Panc1 (cell line): Measurements from ENCODE around the gene PARD3. TPM values are rescaled to one million over a fixed set of nuclear protein-coding genes. Genes with fewer than 3 reads are reported as not detected.

Source experiments
- ATAC-seq: fragments of 200-7000 bp; cut with Tn5 transposase; 2 replicates; pipeline ENCODE4 v1.9.1; 2020; ENCODE audit warnings: mild to moderate bottlenecking, moderate library complexity
- BruUV-seq: library from RNA; stranded (reverse); fragments of 400-500 nt; replicated peaks from 2 replicates; lab custom pipeline; 2021; lab: Mats Ljungman, UMichigan
- CTCF ChIA-PET: fragments of 300-600 bp; sonication (Branson Sonifier 250); formaldehyde crosslinking; loops from one replicate; lab custom pipeline; 2022; ENCODE audit warnings: antibody characterized with exemption; lab: Charles Lee
- POLR2A ChIA-PET: fragments of 300-600 bp; sonication (Branson Sonifier 250); formaldehyde crosslinking; loops from one replicate; lab custom pipeline; 2022; ENCODE audit warnings: antibody characterized with exemption; lab: Charles Lee
- DNase-seq: peaks from one replicate; pipeline ENCODE4 v3.0.0-alpha.2; 2010; ENCODE audit warnings: low read depth, low spot score
- H3K27ac ChIP-seq: 2 replicates; pipeline ENCODE4 v1.5.1; 2011; ENCODE audit warnings: mild to moderate bottlenecking, low read length, inconsistent platforms
- H3K27me3 ChIP-seq: fragments of 200-500 bp; sonication (Bioruptor generic); 2 replicates; pipeline ENCODE4 v1.6.0; 2014; ENCODE audit warnings: low read length, inconsistent platforms; ENCODE audit not compliant: control insufficient read depth, insufficient read depth
- H3K36me3 ChIP-seq: fragments of 200-500 bp; sonication (Bioruptor generic); 2 replicates; pipeline ENCODE4 v1.5.1; 2014; ENCODE audit warnings: inconsistent platforms, mild to moderate bottlenecking, low read length, moderate library complexity; ENCODE audit not compliant: control insufficient read depth, insufficient read depth
- H3K4me1 ChIP-seq: 2 replicates; pipeline ENCODE4 v1.5.1; 2011; ENCODE audit warnings: inconsistent platforms, mild to moderate bottlenecking, low read length, moderate library complexity; ENCODE audit not compliant: control insufficient read depth, insufficient read depth
- H3K4me3 ChIP-seq, 2 experiments: 2 replicates each; pipeline ENCODE4 v1.5.1; 2011 to 2012; ENCODE audit warnings: low read depth in 2 of 2, low read length in 2 of 2, mild to moderate bottlenecking in 2 of 2, inconsistent platforms in 1 of 2, moderate library complexity in 1 of 2
- H3K9me3 ChIP-seq: fragments of 200-500 bp; sonication (Bioruptor generic); 2 replicates; pipeline ENCODE4 v1.5.1; 2014; ENCODE audit warnings: low read depth, mild to moderate bottlenecking, inconsistent platforms, low read length, moderate library complexity; ENCODE audit not compliant: control insufficient read depth, insufficient read depth
- POLR2AphosphoS5 ChIP-seq: IDR thresholded peaks from 2 replicates; pipeline ENCODE4 v1.6.1; 2012; ENCODE audit warnings: mild to moderate bottlenecking, low read depth, low read length, moderate library complexity
- SIN3A ChIP-seq: IDR thresholded peaks from 2 replicates; pipeline ENCODE4 v1.6.1; 2012; ENCODE audit warnings: low read depth, mild to moderate bottlenecking, low read length, moderate library complexity, borderline replicate concordance; ENCODE audit not compliant: insufficient read depth
- TCF7L2 ChIP-seq: IDR thresholded peaks from 2 replicates; pipeline ENCODE4 v1.6.1; 2011; ENCODE audit warnings: mild to moderate bottlenecking, low read depth, low read length, inconsistent platforms
- in situ Hi-C: cut with HindIII; loops from 2 replicates; pipeline ENCODE4 v1.10.0; 2016; ENCODE audit warnings: low sequenced_read_pairs, low pct_unique_long_range_greater_than_20kb
- intact Hi-C: fragments of 100-400 bp; cut with micrococcal nuclease; formaldehyde crosslinking; loops from one replicate; pipeline ENCODE4 v1.10.0; 2022; ENCODE audit not compliant: unreplicated experiment
- total RNA-seq: library from RNA; stranded (reverse); gene quantifications from one replicate; pipeline ENCODE4 v1.2.1, GENCODE V29; 2021; ENCODE audit not compliant: unreplicated experiment
- TF ChIP-seq, protein P1 (sequence below), 2 experiments: IDR thresholded peaks; 2 replicates each; pipeline ENCODE4 v1.6.1; 2011 to 2012; ENCODE audit warnings: low read depth in 2 of 2, control low read depth in 1 of 2, low read length in 1 of 2, mild to moderate bottlenecking in 1 of 2, moderate library complexity in 1 of 2; ENCODE audit not compliant: insufficient read depth in 1 of 2
- TF ChIP-seq, protein P2 (sequence below): fragments of 450-650 bp; IDR thresholded peaks from 2 replicates; pipeline ENCODE4 v1.5.1; 2017; ENCODE audit warnings: mild to moderate bottlenecking

The PARD3 gene
- total RNA-seq, 1 experiment from 2014 or later, result 29.8 TPM

DNA sequence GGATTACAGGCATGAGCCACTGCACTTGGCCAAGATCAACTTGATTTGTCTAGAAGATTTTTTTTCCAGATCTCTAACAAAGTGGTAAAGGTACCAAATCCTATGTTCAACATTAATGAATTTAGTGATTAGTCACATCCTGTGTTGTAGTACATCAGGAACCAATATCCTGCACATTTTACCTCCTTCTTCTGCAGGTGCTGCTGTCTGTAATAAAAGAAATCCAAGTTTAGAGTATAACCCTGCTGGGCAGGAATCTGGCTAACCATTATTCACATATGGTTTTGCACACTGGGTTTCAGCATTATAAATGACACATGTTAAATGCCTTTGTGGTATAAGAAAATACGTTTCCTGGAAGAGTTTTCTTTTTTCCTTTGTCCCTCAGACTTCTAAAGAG lies 10.8 kb downstream of the PARD3 start:
- peaks cover 7% of the 10 kb centered on the region for H3K4me1 ChIP-seq
- ChIA-PET POLR2A (no interaction called here), CTCF (no interaction called here)
- H3K27ac ChIP-seq, result no peak overlapping the region
- in situ Hi-C loops (no loop called here), intact Hi-C loops (no loop called here)
- TF ChIP-seq POLR2AphosphoS5 (no peak), SIN3A (no peak), TCF7L2 (no peak)
- TF ChIP-seq, protein P1, sequence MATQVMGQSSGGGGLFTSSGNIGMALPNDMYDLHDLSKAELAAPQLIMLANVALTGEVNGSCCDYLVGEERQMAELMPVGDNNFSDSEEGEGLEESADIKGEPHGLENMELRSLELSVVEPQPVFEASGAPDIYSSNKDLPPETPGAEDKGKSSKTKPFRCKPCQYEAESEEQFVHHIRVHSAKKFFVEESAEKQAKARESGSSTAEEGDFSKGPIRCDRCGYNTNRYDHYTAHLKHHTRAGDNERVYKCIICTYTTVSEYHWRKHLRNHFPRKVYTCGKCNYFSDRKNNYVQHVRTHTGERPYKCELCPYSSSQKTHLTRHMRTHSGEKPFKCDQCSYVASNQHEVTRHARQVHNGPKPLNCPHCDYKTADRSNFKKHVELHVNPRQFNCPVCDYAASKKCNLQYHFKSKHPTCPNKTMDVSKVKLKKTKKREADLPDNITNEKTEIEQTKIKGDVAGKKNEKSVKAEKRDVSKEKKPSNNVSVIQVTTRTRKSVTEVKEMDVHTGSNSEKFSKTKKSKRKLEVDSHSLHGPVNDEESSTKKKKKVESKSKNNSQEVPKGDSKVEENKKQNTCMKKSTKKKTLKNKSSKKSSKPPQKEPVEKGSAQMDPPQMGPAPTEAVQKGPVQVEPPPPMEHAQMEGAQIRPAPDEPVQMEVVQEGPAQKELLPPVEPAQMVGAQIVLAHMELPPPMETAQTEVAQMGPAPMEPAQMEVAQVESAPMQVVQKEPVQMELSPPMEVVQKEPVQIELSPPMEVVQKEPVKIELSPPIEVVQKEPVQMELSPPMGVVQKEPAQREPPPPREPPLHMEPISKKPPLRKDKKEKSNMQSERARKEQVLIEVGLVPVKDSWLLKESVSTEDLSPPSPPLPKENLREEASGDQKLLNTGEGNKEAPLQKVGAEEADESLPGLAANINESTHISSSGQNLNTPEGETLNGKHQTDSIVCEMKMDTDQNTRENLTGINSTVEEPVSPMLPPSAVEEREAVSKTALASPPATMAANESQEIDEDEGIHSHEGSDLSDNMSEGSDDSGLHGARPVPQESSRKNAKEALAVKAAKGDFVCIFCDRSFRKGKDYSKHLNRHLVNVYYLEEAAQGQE (IDR thresholded peaks at IDR 0.05; ENCODE audit: insufficient read depth in 1 of 2, low read depth in 2 of 2, low read length in 1 of 2), result no peak
- TF ChIP-seq, protein P2, sequence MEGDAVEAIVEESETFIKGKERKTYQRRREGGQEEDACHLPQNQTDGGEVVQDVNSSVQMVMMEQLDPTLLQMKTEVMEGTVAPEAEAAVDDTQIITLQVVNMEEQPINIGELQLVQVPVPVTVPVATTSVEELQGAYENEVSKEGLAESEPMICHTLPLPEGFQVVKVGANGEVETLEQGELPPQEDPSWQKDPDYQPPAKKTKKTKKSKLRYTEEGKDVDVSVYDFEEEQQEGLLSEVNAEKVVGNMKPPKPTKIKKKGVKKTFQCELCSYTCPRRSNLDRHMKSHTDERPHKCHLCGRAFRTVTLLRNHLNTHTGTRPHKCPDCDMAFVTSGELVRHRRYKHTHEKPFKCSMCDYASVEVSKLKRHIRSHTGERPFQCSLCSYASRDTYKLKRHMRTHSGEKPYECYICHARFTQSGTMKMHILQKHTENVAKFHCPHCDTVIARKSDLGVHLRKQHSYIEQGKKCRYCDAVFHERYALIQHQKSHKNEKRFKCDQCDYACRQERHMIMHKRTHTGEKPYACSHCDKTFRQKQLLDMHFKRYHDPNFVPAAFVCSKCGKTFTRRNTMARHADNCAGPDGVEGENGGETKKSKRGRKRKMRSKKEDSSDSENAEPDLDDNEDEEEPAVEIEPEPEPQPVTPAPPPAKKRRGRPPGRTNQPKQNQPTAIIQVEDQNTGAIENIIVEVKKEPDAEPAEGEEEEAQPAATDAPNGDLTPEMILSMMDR, result no peak
- DNase-seq, result no peak
- H3K4me3 ChIP-seq, result no peak overlapping the region
- no TSS peak for BruUV-seq
- no peaks in the 10 kb centered on the region for H3K36me3 ChIP-seq
- no peaks in the 10 kb centered on the region for H3K9me3 ChIP-seq
- ATAC-seq, result no peak
- no peaks in the 10 kb centered on the region for H3K27me3 ChIP-seq

DNA sequence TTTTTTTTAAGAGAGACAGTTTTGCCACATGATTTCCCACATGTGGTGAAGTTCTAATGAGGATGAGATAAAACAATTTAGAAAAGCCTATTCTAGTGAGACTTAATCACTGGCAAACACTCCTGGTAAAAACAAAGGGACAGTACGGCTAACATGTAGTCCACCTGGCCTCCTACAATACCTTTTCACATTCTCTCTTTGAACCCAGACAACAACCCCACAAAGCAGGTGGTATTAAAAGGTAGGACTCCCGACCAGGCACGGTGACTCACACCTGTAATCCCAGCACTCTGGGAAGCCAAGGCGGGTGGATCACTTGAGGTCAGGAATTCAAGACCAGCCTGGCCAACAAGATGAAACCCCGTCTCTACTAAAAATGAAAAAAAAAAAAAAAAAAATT lies 12.4 kb downstream of the PARD3 start:
- in situ Hi-C loops, result no loop called here
- DNase-seq, result no peak

More for the DNA sequence above, 12.4 kb downstream of the PARD3 start:
- intact Hi-C loops, result no loop called here
- CTCF ChIA-PET, result no interaction called here
- POLR2A ChIA-PET, result no interaction called here
- Histone ChIP-seq H3K27me3 (no peaks in the 10 kb centered on the region), H3K27ac (no peak overlapping the region), H3K4me1 (no peaks in the 10 kb centered on the region), H3K36me3 (no peaks in the 10 kb centered on the region), H3K4me3 (no peak overlapping the region), H3K9me3 (no peaks in the 10 kb centered on the region)
- TF ChIP-seq POLR2AphosphoS5, result no peak
- TF ChIP-seq, protein P2, result no peak
- TF ChIP-seq TCF7L2, result no peak
- no peak for TF ChIP-seq SIN3A
- TF ChIP-seq, protein P1 (IDR thresholded peaks at IDR 0.05; ENCODE audit: insufficient read depth in 1 of 2, low read depth in 2 of 2, low read length in 1 of 2), result no peak
- no TSS peak for BruUV-seq
- ATAC-seq, result no peak
